IPS-15b (cell line): ENCODE measurements around the gene PROC.

ENCODE experiments used
- H3K27me3 ChIP-seq: one replicate; pipeline ENCODE4 v1.6.1; 2013; ENCODE audit warnings: low read length; ENCODE audit not compliant: control insufficient read depth, insufficient read depth
- H3K36me3 ChIP-seq: one replicate; pipeline ENCODE4 v1.6.1; 2013; ENCODE audit warnings: low read length; ENCODE audit not compliant: control insufficient read depth, insufficient read depth
- H3K4me1 ChIP-seq: one replicate; pipeline ENCODE4 v1.6.1; 2013; ENCODE audit warnings: mild to moderate bottlenecking, low read length; ENCODE audit not compliant: control insufficient read depth, insufficient read depth
- H3K4me3 ChIP-seq: one replicate; pipeline ENCODE4 v1.5.1; 2013; ENCODE audit warnings: low read depth, low read length
- H3K9ac ChIP-seq: one replicate; pipeline ENCODE4 v1.6.1; 2013; ENCODE audit warnings: low read depth, mild to moderate bottlenecking, low read length
- H3K9me3 ChIP-seq: one replicate; pipeline ENCODE4 v1.6.1; 2013; ENCODE audit warnings: mild to moderate bottlenecking, low read length; ENCODE audit not compliant: control insufficient read depth, insufficient read depth

The PROC gene

DNA sequence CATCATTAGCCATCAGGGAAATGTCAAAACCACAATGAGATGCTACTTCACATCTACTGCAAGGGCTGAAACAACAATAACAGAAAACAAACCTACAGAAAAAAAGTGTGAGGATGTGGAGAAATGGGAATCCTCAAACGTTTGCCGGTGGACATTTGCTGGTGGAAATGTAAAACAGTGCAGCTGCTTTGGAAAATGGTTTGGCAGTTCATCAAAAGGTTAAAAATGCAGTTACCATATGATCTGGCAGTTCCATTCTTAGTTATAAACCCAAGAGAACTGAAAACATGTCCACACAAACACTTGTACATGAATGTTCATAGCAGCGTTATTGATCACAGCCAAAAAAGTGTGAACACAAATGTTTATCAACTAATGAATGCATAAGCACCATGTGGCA is 44.2 kb downstream of the PROC start:
- H3K4me1 ChIP-seq: peaks cover 11% of the 10 kb centered on the region
- H3K4me3 ChIP-seq: no peak overlapping the region
- H3K27me3 ChIP-seq: no peaks in the 10 kb centered on the region
- H3K9me3 ChIP-seq: no peaks in the 10 kb centered on the region
- no peak overlapping the region for H3K9ac ChIP-seq
- no peaks in the 10 kb centered on the region for H3K36me3 ChIP-seq

DNA sequence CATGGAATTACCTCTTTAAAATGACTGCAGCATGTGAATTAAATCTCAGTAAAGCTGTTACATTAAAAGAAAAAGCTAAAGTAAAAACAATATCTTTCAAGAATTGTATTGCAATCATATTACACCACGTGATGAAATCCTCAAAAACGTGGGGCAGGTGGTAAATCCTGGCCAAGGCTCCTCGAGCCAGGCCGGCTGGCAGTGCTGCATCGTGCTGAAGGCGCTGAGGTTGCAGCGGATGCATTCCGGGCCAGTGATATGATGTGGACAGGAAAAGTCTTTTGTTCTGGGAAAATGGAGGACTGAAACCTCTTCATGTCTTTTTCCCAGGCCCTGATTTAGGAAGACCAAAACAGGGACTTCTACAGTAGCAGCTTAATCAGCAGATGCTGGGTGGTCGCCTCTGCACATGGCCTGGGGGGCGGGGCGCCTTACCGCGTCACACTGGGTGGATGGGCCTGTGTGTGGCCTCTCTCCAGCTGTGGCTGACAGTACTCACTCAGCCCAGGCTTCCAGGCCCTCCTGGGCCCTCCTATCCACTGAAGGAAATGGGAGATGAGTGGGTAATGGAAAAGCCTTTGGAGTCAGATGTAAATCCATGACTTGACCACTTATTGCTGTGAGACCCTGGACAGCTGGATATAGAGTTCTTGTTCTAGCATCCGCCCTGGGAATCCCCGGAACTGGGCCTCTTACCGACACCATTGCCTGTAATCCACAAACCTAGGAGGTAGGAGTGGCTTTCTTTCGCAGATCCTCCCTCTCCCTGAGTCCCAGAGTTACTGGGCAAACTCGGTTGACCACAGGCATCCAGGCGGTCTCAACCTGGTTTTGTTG is 45.1 kb downstream of the PROC start:
- Histone ChIP-seq H3K4me1 (peaks cover 11% of the 10 kb centered on the region), H3K27me3 (no peaks in the 10 kb centered on the region), H3K9me3 (no peaks in the 10 kb centered on the region), H3K4me3 (no peak overlapping the region), H3K9ac (no peak overlapping the region), H3K36me3 (peaks cover 3% of the 10 kb centered on the region)

DNA sequence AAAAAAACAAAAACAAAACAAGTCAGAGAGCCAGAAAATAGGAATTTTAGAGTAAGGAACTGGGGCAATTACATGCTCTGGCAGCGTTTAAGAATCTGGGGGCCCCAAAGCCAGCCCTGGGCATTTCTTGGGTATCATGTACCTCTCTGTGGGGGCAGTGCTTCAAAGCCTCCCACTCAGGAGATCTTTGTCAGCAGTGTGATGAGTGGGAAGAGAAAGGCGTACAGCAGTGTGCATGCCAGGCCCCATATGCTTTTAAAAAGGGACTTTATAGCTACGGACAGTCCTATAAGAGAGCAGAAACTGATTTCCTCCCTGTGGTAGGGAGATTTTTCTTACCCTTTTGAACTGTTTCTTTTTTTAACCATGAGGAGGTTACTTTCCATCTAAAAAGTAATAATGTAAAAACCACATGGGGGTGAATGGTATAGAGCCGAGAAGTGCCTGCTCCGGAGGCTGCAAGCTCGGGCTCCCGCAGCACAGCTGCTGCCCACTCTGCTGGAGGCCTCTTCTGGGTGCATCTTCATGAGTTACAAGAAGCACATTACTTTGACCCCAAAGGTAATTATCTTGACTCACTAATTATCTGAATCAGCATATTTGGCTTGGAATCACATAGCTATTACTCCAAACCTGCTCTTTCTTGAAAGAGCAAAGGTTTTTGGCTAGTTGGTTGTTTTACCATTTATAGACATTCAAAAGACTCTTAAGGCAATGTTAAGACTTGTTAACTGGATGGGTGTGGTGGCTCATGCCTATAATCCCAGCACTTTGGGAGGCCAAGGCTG is 46.4 kb downstream of the PROC start:
- Histone ChIP-seq H3K27me3 (no peaks in the 10 kb centered on the region), H3K4me1 (peaks cover 11% of the 10 kb centered on the region), H3K9me3 (no peaks in the 10 kb centered on the region), H3K9ac (no peak overlapping the region), H3K36me3 (peaks cover 5% of the 10 kb centered on the region), H3K4me3 (no peak overlapping the region)

DNA sequence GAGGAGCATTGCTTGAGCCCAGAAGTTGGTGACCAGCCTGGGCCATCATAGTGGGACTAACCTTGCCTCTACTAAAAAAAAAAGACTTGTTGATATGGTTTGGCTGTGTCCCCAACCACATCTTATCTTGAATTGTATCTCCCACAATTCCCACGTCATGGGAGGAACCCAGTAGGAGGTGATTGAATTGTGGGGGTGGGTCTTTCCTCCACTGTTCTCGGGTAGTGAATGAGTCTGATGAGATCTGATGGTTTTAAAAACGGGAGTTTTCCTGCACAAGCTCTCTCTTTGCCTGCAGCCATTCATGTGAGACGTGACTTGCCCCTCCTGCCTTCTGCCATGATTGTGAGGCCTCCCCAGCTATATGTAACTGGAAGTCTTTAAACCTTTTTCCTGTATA is 47.0 kb downstream of the PROC start:
- Histone ChIP-seq H3K9ac (no peak overlapping the region), H3K4me3 (no peak overlapping the region), H3K9me3 (no peaks in the 10 kb centered on the region), H3K4me1 (peaks cover 11% of the 10 kb centered on the region), H3K27me3 (no peaks in the 10 kb centered on the region), H3K36me3 (peaks cover 5% of the 10 kb centered on the region)

DNA sequence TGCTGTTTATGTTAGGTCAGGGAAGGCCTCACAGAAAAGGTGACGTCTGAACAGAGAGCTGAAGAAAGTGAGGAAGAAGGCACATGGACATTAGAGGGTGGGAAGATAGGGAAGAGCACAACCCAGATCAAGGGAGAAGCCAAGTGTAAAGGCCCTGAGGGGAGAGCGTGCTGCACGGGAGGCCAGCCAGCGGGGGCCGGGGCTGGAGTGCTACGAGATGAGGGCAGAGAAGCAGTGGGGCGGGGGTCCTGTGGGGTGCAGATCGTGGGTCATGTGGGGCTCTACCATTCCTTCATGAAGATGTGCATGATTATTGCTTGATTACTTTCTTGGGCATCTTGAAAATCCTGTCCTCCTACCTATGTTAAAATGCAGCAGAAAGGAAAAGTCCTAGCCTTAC is 50.8 kb downstream of the PROC start:
- Histone ChIP-seq H3K27me3 (no peaks in the 10 kb centered on the region), H3K9ac (no peak overlapping the region), H3K36me3 (peaks cover 5% of the 10 kb centered on the region), H3K4me1 (peaks cover 2% of the 10 kb centered on the region), H3K4me3 (no peak overlapping the region), H3K9me3 (no peaks in the 10 kb centered on the region)

DNA sequence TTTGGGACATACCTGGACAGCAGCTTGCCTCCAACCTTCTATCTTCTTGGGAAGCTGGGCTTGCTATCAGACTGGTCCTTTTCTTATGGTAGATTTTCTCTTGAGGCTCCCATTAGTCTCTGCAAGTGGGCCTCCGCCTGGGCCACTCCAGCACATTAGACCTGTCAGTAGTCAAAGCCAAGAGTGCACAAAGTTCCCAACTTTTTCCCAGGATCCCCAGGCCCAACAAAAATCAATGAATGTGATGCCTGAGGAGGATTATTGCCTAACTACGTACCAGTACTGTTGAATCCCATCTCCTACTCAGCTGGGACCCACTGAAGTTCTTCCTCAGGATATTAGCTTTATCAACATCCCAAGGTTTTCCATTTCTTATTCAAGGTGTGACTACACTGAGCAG is 51.7 kb downstream of the PROC start:
- no peaks in the 10 kb centered on the region for H3K27me3 ChIP-seq
- peaks cover 5% of the 10 kb centered on the region for H3K36me3 ChIP-seq
- H3K4me3 ChIP-seq: no peak overlapping the region
- H3K9ac ChIP-seq: no peak overlapping the region
- H3K9me3 ChIP-seq: no peaks in the 10 kb centered on the region
- peaks cover under 1% of the 10 kb centered on the region for H3K4me1 ChIP-seq

DNA sequence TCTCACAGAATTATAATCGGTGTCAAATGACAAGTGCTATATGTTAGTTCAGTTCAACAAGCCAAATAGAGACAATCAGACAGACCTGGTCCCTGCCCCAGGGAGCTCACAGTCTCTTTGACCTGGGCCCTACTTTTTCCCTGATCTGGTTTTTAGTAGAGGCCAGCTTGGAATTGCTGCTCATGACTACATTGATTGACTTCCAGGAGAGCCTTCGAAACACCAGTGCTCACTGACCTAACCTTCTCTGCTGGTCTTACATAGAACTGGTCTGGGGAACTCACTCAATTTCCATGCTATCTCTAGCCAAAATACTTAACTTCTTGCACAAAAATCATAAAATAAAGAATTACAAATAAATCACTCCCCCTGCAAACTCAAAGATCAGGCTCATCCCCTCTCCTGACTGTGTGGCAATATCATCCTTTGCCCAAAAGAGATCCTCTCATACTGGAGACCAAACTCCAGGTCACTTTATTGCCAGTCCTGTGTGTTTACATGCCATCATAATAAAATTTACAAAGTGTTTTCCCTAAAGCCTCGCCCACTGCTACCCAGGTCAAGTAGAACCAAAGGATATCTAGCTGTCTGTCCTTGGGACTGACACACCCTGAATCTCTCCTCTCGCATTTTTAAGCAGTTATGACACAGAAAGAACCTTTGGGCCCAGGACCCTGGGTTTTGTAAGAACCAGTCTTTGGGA is 53.2 kb downstream of the PROC start:
- no peaks in the 10 kb centered on the region for H3K9me3 ChIP-seq
- H3K36me3 ChIP-seq: peaks cover 5% of the 10 kb centered on the region
- no peak overlapping the region for H3K9ac ChIP-seq
- H3K4me1 ChIP-seq: no peaks in the 10 kb centered on the region
- no peak overlapping the region for H3K4me3 ChIP-seq
- no peaks in the 10 kb centered on the region for H3K27me3 ChIP-seq

DNA sequence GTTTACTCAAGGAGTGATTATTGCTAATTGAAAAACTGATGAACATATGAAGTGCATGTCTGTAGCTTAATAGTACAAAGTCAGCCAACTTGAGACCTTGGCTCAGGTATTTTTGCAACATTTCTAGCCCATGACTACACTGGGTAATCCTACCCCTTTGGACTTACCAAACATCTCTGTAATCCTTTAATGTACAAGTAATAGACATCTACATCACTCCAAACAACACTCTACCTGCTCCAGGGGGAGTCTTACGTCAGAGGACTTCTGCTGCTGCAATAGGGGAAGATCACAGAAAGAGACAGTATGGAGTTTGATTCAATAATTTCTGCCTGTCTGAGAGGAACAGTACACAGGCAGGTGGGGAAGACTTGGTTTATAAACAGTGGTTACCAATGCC is 54.0 kb downstream of the PROC start:
- Histone ChIP-seq H3K4me3 (no peak overlapping the region), H3K4me1 (no peaks in the 10 kb centered on the region), H3K36me3 (peaks cover 5% of the 10 kb centered on the region), H3K27me3 (no peaks in the 10 kb centered on the region), H3K9ac (no peak overlapping the region), H3K9me3 (no peaks in the 10 kb centered on the region)

DNA sequence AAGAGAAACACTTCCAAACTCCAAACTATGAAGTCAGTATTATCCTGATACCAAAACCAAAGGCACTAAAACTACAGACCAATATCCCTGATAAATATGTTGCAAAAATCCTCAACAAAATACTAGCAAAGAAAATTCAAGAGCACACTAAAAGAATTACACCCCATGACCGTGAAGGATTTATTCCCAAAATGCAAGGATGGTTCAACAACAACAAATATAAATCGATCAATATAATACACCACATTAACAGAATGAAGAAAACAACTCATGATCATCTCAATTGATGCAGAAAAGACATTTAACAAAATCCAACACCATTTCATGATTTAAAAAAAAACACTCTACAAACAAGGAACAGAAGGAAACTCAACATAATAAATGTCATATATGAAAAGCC is 57.6 kb downstream of the PROC start:
- Histone ChIP-seq H3K9ac (no peak overlapping the region), H3K27me3 (no peaks in the 10 kb centered on the region), H3K4me1 (peaks cover 8% of the 10 kb centered on the region), H3K9me3 (no peaks in the 10 kb centered on the region), H3K36me3 (no peaks in the 10 kb centered on the region), H3K4me3 (no peak overlapping the region)
